C1 segment of cervical spinal cord (tissue), 14 donors: ENCODE measurements around the gene FAU.
A peak's percentile ranks its signal among the peaks of the same experiment; 100 is the strongest.

Experiments
- DNase-seq, 14 donors: peaks; one replicate each; lab custom pipeline; 2025; lab: John Stamatoyannopoulos, UW

The FAU gene

DNA sequence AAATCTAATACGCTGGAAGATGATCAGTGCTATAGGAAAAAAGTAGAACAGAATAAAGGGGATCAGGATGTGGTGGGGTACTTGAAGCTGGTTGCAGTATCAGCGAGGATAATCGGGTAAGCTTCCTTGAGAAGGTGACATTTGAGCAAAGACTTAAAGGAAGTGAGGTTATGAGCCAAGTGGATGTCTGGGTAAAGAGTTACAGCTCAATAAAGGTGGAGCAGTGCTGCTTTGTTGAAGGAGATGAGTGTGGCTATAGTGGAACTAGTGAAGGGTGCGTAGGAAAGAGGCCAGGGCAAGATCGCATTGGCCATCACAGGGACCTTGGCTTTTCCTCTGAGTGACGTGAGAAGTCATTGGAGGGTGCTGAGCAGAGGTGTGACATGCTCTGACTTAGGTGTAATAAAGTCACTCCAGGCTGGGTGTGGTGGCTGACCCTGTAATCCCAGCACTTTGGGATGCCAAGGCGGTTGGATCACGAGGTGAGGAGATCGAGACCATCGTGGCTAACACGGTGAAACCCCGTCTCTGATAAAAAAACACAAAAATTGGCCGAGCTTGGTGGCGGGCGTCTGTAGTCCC, 14.7 kb upstream of the FAU start:
- DNase-seq: no peak

DNA sequence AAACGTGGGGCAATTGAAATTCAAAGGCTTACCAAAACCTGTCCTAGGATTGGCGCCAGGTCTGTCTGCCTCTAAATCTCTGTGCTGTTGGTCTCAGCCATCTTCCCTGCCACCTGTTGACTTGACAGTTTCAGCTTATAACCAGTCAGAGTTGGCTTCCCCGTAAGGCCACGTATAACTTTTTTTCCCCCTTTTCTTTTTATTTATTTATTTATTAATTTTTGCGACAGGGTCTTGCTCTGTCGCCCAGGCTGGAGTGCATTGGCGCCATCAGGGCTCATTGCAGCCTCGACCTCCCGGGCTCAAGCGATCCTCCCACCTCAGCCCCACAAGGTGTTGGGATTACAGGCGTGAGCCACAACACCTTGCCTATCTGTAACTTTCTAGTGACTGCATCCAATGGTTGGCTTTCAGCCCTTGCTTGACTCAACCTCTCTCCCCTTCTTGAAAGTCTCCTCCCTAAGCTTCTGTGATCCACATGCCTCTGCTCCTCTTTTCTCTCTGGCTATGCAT, 13.8 kb upstream of the FAU start:
- peak in 1 of 14 donors; percentile 75 for DNase-seq

DNA sequence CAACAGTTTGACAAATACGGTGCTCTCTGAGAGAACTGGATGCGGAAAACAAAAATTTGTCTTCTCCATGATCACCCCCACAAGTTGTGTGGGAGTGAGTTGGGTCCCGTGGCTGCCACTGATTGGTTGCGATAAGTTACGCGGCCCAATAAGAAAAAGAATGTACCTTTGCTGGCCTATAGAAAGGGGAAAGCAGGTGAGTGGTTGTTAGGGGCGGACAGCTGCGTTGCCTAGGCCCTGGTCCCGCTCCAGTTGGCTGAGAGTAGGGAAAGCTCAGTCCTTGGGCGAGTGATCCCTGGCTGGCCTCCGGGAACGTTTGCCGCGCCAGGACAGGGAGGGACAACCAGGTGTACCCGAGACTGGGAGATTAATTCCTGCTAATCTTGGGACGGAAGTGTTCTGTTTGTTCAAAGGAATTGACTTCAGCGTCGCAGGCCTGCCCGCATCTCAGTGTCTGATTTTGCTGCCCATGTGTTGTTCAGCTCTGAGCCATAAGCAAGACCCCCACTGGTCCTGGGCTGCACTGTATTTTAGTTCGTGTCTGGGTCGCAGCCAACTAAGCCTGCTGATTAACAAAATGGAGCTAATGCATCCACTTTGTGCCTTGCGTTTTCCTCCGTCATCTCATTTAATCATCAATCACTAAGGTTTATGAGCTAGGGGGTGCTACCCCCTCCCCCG, 13.2 kb upstream of the FAU start:
- DNase-seq: peak; percentile 70 to 99 (median 90)

DNA sequence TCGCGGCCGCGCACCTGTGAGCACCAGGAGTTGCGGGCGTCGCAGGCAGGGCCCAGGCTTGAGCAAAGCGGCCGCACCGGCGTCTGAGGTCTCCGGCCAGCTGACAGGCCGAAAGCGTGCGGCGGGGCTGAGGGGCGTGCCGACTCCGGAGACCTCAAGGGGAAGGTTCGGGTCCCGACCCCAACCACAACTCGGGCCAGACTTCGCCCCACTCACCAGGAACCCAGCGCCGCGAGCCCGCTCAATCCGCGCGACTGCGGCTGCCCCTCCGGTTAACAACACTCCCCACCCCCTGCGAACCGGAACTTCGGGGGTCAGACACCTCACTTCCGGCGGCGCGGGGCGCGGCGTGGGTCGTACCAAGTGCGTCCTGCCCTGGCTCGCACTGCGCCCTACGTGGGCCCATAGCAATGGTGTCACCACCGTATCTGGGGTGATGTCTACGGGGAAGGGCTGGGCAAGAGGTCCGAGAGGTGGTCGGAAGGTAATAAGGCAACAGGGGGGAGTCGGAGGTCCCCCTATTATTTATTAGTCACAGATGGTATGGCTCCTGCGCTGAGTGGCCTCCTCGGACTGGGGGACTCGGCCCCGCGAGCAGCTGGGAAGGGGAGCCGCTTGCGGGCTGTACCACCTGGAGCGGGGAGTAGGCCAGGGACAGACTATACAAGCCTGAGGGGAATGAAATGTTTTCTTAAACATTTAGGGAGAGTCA, 12.5 kb upstream of the FAU start, which contains the start of gene SYVN1:
Gene SYVN1, minus strand, starts transcription at position 280 of the 712 bp plus-strand sequence. CDS start 918 bp downstream, outside the sequence.
- DNase-seq: peak; percentile 83 to 97 (median 93)

- DNase-seq: no peak
Measured at GRCh38 chr11:65133724-65134123, 11.8 kb upstream of the FAU start.

GRCh38 chr11:65132988-65133700, 11.2 kb upstream of the FAU start:
- DNase-seq: no peak

GRCh38 chr11:65132238-65132987, 10.5 kb upstream of the FAU start:
- no peak for DNase-seq

DNA sequence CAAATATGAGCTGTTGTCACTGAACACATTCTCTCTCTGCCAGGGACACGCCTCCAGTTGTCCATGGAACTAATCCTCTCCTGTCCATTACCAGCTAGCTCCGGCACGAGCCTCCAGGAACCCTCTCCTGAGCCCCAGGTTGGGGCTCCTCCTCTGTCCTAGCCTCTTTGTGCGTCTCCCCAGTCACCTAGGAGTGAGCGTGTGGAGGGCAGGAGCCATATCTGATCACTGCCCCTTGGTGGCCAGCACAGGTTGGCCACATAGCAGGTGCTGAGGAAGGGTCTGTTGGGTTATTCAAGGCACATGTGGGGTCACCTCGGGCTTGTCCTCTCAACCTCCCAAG, 9.9 kb upstream of the FAU start:
- no peak for DNase-seq

- no peak for DNase-seq
Measured at GRCh38 chr11:65131417-65131776, 9.5 kb upstream of the FAU start.

- no peak for DNase-seq
Measured at GRCh38 chr11:65130631-65131416, 8.9 kb upstream of the FAU start.

DNA sequence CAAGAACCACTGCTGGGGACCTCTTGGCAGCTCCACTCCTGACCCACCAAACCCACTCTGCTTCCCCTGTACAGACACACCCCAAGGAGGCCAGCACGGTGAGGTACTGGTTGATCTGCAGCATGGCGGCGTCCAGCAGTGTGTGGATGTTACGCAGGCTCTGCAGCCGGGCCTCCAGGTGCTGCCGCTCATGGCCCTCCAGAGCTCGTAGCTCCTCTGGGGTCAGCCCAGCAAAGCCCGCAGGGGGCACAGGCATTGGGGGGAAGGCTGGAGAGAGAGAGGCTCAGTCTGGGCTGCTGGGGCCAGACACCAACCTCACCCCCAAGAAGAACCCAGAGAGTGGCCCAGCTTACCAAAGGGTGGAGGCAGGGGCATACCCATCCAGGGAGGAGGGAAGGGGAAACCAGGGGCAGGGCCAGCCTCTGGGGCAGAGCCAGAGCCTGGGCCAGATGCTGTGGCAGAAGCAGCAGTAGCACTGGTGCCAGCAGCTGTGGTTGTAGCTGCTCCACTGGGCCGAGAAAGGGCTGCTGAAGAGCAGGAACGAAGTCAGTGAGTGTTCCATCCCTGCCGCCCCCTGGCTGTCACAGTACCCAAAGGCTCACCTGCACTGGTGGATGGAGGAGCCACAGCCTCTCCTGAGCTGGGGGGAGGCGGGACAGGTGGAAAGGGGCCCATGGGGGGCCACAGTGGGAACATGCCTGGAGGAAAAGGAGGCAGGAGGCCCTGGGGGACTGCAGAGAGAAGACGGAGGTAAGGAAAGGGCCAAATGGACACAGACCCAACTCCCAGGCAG, 7.9 kb upstream of the FAU start:
- no peak for DNase-seq

DNA sequence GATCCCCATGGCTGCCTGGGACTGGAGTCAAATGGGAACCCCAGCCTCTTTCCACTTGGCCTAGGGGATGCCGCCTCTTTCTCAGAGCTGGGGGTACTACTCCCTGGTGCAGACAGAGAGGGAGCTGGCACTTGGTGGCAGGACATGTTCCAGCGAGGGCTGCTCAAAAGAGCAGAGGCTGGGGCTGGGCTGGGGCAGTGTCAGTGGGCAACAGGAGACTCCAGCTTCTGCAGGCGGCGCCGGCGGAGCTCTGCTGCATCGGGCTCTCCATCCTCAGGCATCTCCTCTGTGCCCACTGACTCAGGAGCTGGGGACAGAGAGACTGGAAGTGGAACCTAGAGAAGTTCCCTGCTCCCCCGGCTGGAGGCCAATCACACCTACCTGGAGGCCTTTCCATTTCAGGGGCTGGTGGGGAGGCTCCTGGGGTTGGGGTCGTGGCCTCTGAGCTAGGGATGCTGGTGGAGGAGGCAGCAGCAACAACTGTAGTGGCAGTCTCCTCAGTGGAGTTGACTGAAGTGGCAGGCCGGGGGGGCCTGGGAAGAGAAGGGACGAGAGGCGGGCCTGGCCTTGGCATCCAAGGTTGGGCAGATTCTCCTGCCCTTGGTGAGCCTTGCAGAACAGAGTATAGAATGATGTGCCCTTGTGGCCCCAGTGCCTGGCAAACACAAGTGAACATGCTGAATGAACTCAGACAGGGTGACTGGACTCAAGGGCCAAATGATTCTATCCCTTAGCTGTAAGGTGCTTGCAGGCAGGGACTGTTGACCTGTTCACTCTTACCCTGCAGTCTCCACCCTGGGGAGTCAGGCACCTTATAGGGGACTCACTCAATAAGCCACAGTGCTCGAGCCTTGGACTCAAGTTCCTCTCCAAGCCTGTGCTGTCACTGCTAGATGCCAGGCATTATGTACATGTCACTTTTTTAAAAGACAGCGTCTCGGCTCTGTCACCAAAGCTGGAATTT, 6.5 kb upstream of the FAU start:
- DNase-seq: no peak

DNA sequence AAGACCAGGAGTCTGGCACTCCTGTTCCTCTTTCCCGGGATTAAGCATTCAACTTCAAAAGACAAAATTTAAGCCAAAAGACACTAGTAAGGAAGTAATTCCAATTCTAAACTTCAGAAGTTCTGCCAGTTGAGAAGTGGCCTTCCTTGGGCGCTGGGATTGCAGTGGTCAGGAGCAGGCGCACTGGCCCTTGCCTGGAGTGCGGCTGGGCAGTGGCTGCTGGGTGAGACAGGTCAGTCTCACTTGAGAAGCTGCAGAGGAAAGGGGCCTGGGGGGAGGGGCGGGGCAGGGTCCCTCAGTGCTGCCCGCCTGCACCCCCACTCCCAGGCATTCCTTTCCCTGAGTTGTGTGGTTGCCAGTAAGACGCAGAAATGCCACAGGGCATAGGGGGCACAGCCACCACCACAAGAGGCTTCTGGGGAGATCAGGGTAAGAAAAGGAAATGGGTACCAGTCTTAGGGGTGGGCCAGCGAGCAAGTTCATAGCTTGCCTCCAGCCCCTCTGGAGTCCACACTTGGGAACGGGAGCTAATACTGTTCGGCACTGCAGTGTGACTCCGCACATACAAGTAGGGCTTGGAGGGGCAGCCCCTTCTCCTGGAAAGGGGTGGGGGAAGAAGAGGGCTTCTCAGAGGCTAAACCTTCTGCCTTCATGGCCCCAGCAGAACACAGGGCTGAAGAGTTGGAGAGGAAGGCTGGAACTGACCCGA, 5.7 kb upstream of the FAU start:
- DNase-seq: no peak

DNA sequence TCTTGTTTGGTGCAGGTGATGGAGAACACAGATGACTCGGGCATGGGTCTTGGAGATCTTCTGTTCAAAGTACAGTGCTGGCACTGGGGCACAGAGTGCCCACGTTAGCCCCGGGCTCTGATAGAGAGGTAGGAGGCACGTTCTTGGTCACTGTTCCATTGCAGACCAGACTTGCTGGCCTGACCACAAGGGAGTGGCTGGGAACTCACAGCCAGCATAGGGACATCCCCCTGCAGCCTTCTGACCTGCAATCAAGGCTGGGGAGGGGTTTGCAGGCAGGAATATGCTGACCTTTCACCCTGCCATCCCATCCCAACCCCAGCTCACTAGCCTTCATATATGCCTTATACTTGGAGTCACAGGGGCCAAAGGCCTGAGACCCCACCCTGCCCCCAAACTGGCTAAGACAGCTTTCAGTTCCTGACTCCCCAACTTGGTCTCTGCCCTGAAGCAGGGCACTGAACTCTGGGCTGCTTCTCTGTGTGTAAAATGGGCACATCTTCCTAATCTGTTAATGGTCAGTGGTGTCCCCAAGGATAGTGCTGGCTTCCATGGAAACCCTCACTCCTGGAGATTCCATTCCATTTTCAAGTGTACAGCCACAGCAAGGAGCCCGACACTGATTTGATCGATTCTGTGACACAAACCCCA, 4.8 kb upstream of the FAU start:
- no peak for DNase-seq

DNA sequence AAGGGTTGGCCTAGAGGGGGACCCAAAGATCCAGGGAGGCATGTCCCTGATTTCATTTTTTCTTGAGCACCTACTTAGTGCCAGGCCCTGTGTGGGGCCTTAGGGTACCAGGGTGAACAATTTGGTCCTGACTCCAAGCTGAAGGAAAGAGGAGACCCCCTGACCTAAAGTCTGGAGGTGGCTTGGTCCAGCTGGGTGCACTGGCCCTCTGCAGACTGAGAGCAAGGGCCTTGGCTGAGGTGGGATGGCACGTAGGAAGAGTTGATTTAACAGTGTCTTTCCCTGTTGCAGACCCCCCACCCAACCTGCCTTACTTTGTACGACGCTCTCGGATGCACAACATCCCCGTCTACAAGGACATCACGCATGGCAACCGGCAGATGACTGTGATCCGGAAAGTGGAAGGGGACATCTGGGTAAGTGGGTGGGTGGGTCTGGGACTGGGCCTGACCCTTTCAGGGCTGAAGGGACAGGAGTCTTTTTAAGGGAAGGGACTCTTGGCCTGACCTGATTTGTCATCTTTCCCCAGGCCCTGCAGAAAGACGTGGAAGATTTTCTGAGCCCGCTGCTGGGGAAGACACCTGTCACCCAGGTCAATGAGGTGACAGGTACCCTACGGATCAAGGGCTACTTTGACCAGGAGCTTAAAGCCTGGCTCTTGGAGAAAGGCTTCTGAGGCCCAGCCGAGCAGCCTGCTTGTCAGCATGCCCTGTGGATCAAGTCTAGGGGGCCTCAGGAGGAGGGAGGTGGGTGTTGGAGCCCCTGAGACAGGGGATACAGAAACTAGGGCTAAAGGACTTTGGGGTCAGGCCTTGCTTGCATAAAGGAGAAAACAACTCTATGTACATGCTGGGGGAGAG, 3.5 kb upstream of the FAU start:
- DNase-seq: no peak

GRCh38 chr11:65124480-65125196, 2.7 kb upstream of the FAU start:
- DNase-seq: no peak
